GM18909 (cell line): ENCODE results near the gene COL28A1.
"Not testable (repeated sequence)": the region's sequence is repeated elsewhere in the genome, so short reads cannot be mapped to it uniquely, and the experiment has no call there.

ENCODE experiments used
- ATAC-seq: cut with Tn5 transposase; IDR thresholded peaks from one replicate; pipeline ENCODE4 v1.9.1; 2021; ENCODE audit warnings: mild to moderate bottlenecking; ENCODE audit not compliant: unreplicated experiment, poor library complexity

The COL28A1 gene

DNA sequence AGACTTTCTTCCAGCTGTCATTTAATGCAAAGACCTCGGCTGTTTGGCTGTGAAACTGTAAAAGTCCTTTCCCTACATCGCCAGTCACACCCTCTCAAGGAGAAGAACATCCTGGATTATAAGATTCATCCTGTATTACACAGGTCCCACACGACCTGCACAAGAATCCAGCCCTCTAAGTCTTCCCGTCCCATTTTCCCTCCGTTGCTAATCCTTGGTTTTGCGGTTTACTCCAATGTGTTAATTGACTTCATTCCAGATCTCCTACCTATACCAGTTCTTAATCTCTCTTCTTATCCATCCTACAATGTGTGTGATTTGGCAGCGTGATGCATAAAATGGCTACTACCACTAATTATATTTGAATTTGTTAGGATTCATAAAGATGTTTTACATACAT is 110.4 kb downstream of the COL28A1 start:
- no peak for ATAC-seq

DNA sequence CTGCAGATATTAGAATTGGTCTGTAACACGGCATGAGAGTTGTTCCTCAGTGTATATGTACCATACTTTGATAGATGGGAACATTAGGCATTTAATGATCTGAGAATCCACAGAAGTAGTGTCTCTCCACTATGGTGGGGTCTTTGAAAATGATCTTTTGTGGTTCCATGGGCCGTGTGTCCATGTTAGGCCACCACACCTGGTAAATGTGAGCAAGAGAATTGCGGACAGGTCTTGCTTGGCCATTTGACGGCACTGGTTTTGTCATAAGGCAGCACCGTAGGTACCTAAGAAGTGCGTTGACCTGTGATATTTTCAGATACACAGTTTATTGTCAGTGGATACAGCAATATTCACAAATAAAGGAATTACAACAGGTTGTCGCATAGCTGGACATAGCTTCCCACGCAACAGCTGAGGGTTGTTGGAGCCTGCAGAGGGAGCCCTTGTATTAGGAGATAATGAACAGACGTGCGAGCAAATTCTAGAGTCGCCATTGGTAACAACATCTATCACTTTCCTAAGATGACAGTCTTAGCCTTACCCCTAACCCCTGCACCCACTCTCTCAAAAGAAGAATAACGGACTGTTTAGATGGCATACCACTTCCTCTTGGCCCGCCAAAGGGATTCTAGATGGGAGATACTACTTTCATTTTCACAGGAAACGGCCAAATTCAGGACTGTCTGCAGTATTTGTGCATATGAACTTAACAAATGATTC is 111.4 kb downstream of the COL28A1 start:
- ATAC-seq, result peak; percentile 91

DNA sequence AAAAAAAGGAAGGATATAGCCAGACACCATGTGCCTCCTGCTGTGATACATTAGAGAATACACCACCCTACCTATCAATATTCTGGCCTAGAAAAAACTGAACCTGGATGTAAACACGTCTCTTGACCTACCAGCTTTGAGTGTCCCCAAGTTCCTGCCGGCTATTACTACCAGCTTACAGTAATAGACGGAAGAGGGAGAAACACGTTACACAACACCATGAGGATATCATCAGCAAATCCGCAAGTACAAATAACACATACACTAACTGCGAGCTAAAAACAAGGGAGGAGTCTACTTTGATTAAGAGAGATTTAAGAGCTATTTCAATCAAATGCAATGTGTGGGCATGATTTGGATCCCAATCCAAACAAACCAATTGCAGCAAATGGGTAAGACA is 113.0 kb downstream of the COL28A1 start:
- ATAC-seq, result no peak

GRCh38 chr7:7421826-7422225 is 113.8 kb downstream of the COL28A1 start:
- no peak for ATAC-seq

DNA sequence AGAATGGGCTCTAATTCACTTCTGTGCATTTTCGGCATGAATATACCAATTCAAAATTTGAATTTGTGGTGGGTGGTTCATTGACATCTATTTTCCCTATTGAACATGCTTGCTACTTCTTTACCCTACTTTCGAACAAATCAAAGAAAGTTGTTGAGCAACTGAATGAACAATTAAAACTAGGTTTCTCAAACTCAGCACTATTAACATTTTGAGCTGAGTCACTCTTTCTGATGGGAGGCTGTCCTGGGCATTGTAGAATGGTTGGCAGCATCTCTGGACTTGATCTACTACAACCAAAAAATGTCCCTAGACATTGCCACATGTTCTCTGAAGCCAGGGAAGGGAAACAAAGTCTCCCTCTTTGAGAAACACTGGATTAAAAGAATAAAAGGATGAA is 116.7 kb downstream of the COL28A1 start:
- no peak for ATAC-seq

GRCh38 chr7:7417851-7418250 is 117.8 kb downstream of the COL28A1 start:
- ATAC-seq, result no peak

GRCh38 chr7:7417414-7417813 is 118.3 kb downstream of the COL28A1 start:
- ATAC-seq, result no peak

GRCh38 chr7:7416031-7416858 is 119.4 kb downstream of the COL28A1 start:
- ATAC-seq, result peak; percentile 86

DNA sequence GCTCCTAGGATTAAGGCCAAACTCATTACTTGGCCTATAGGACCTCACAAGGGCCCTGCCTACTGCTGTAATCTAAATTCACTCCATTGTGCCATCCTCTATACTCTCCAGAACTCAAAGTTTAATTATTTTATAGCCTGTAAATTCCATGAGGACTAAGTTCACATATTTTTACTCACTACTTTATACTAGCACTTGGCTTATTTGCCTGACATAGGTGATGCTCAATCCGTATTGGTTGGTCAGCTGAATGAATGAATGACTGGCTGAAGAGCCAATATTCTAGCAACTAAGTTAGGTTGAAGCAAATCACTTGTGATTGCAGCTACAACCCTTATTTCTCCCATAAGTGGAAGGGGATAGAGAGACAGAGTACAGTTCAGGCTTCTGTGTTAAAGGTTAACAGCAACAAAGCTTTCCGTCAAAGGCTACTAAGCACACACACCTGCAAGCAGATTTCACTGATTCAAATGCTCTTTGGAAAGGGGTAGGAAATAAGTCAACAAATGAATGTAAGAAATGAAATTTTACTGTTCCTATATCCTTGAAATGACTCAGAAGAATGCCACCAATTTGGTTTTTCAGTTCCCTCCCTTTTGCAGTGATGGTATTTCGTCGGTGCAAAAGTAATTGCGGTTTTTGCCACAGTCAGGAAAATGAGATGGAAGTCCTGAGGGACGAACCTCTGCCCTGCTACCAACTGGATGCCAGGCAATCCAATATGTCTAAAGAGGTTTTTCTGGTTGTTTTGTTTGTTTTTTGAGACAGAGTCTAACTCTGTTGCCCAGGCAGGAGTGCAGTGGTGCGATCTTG is 120.7 kb downstream of the COL28A1 start:
- ATAC-seq, result no peak

DNA sequence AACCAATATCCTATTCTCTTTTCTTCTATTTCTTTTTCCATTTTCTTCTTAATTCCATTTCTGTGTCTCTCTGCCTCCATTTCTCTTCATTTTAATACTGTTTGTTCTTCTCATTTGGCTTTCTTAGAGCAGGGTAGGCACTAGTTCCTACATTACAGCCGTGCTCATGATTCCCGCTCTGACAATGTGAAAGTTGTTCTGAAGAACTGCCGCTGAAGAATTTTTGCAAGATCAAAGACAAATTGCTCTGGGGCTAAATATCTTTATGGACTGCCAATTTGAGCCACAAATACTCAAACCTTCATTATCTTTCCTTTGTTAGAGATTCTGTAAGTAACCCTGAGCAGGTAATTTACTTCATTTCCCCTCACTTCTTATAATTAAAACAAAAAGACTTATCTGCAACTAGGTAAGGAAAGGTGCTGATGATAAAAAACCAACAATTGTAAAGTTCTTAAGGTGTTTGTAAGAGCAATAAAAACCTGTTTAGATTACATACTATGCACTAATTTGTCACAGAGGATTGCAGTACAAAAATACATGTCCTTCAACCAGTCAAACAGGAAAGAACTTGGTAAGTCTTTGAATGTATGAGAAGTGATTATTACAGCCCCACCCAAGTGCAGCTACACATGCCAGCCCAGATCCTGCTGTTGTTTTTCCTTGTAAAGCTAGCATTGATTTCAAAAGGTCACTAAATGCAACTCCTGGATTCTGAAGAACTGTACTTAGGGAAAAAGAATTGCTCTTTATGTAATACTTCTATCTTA is 127.5 kb downstream of the COL28A1 start:
- no peak for ATAC-seq

DNA sequence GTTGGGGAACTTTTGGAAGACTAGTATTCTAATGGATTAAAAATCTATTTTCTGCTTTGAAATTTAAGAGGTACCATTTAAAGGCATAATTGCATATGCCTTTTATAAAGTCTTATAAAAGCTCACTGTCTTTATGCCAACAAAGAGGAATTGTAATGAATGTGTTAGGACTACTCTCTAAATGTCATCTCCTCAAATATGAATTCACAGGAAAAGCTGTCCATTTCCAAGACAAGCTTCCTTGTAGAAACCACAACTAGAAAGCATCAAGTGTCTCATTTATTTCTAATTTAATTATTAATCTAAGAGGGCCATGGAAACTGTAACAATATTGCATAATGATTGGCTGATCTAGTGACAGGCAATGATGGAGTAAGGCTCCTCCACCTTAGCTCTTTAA is 130.2 kb downstream of the COL28A1 start:
- no peak for ATAC-seq

DNA sequence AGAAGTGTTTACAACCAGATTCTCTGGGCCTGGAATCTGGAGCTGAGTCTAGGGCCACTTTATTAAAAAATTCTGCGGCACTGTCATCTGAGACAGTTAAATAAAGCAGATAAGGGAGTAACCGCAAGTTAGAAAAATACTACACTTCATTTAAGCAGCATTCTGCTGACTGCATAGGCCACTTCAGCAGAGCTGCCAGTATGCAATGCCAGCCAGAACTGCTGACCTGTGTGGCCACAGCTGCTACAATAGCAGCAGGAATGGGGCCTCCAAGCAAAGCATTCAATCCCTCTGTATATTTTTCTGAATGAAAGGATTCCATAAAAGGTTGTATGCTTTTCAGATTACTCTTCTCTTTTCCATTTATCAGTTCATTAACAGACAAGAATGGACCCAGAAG is 136.0 kb downstream of the COL28A1 start:
- ATAC-seq, result no peak

GRCh38 chr7:7395785-7396184 is 139.9 kb downstream of the COL28A1 start:
- no peak for ATAC-seq

DNA sequence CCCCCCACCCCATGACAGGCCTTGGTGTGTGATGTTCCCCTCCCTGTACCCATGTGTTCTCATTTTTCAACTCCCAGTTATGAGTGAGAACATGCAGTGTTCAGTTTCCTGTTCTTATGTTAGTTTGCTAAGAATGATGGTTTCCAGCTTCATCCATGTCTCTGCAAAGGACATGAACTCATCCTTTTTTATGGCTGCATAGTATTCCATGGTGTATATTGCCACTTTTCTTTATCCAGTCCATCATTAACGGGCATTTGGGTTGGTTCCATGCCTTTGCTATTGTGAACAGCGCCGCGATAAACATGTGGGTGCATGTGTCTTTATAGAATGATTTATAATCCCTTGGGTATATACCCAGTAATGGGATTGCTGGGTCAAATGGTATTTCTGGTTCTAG is 147.5 kb downstream of the COL28A1 start:
- not testable (repeated sequence) for ATAC-seq

DNA sequence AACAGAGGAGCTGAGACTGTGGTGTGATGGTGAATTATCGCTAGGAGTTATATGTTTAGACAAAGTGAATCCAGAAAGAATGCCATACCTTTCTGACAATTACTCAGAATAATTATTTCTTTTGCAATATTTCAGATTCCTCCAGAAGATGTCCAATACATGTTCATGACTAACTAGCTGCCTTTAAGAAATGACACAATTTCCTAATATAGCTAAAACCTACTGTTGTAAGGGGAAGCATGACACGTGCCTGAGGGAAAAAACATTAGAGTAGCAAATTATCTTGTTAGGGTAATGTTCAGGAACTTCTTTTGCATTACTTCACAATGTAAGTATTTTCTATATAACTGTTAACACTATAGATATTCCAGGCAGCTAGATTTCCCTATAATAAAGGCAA is 150.3 kb downstream of the COL28A1 start:
- no peak for ATAC-seq

- no peak for ATAC-seq
These were observed 151.4 kb downstream of the COL28A1 start for GRCh38 chr7:7384228-7384627.

DNA sequence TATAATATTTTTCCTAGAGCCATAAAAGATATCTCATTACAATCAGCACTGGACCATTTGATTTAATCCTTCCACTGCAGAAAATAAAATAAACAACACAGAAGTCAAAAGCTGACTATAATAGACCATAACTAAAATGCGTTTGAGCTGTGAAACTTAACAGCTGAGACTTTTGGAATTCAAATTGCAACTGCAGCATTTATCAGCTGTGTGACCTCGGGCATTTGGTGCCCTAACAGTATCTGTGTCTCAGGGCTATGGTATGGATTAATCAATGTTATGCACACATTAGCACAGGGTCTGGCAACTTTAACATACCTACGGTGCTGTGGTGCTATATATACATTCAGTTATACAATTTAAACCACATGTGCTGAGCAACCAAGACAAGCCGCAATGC is 160.1 kb downstream of the COL28A1 start:
- no peak for ATAC-seq

GRCh38 chr7:7370076-7370475 is 165.6 kb downstream of the COL28A1 start:
- no peak for ATAC-seq

DNA sequence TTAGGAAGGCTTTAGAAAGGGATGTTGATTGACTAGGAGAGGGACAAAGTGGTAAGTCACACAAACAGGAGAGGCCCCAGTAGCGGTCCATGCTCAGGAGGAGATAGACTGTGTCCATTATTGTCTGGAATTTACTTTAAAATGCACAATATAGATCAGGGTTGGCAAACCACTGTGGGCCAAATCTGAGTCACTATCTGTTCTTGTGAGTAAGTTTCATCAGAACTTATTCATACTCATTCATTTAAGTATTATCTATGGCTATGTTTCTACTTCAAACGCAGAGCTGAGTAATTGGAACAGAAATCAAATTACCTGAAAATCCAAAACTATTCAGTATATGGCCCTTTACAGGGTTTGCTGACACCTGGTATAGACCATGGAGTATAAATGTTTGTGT is 166.5 kb downstream of the COL28A1 start:
- ATAC-seq, result no peak

DNA sequence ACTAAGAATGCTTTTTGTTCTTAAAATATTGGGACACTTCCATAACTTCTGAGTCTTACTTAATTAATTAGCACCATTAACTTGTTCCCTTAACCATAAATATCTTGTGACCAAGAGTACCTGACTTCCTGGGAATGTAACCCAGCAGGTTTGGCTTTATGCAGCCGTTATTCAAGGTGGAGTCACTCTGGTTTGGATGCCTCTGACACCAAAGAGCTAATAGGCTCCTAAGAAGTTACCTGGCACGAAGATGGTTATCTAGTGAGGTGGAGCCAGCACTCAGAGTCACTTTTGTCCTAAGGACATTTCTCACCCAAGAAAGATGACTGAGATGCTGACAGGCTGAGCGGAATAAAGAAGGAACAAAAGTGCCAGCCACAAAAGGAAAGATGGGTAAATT is 181.0 kb downstream of the COL28A1 start:
- no peak for ATAC-seq
